GM20431 (cell line): ENCODE measurements around the gene CCR5AS.
"Not testable (repeated sequence)": the region's sequence is repeated elsewhere in the genome, so short reads cannot be mapped to it uniquely, and the experiment has no call there.

ENCODE experiments used
- in situ Hi-C: fragments of 300-500 bp; cut with MseI, MboI; formaldehyde crosslinking; loops from one replicate; pipeline ENCODE4 v1.15.0; 2020; ENCODE audit warnings: low sequenced_read_pairs; ENCODE audit not compliant: unreplicated experiment

CCR5AS gene

DNA sequence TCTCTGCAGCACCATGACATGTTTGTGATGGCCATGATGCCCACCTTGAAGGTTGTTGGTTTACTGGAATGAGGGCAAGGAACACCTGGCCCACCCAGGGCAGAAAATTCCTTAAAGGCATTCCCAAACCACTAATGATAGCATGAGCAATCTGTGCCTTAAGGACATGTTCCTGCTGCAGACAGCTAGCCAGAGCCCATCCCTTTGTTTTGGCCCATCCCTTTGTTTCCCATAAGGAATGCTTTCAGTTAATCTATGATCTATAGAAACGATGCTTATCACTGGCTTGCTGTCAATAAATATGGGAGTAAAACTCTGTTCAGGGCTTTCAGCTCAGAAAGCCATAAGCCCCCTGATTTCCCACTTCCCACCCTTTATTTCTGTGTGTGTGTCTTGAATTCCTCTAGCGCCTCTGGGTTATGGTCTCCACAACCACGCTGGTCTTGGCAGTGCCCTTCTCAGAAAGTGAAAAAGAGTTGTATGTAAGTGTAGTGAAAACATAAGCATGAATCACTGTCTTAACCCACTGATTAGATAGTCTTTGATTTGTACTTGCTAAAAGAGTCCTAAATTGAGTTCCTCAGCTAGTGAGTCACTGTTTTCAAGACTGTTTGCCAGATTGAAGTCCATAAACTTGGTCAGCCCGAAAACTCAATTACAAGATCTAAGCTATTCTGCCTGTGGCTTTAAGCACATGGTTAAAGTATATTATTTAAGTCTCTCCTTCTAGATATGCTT is 72.0 kb downstream of the CCR5AS start:
- in situ Hi-C loops, result no loop called here

- in situ Hi-C loops, result not testable (repeated sequence)
Observed at GRCh38 chr3:46330676-46331075, 76.2 kb downstream of the CCR5AS start.

DNA sequence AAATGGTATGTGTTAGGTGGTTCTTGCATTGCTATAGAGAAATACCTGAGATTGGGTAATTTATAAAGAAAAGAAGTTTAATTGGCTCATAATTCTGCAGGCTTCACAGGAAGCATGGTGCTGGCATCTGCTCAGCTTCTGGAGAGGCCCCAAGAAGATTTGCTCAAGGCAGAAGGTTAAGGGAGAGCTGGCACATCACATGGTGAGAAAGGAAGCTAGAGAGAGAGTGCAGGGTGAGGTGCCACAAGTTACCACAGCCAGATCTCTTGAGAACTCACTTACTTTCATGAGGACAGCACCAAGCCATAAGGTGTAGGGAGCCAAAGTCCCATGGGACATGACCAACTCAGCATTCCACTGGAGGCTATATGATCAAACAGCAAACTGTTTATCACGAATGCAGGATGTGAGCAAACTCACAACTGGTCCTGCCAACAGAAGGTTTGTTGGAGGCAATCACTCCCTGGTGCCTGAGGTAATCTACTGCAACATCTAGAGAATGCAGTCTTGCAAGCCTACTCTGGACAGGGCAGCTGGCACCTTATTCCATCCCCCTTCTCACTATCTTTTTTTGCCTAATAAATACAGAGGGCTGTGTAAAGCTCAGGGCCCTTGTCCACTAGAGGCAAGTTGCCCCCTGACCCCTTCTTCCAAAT is 81.1 kb downstream of the CCR5AS start:
- in situ Hi-C loops, result no loop called here

DNA sequence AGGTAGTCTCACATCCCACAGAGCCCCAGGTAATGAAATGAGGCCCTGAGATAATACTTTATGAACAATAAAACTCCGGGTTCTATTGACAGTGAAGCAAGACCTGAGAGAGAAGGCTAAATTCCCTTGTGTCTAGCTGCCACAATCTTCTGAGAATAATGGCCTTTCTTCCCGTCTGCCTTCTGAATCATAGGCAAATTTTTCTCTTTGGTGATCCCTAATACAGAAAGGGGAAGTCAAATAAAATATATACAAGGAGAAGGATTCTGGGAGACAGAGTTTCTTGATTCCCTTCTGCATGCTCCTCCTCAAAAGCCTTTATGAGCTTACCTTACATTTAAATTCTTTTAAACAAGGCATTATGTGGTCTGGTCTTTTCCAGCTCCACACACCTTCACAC is 82.8 kb downstream of the CCR5AS start:
- in situ Hi-C loops, result no loop called here

GRCh38 chr3:46321461-46322104 is 85.3 kb downstream of the CCR5AS start:
- in situ Hi-C loops, result no loop called here

GRCh38 chr3:46318207-46318927 is 88.5 kb downstream of the CCR5AS start:
- in situ Hi-C loops, result no loop called here

- in situ Hi-C loops, result no loop called here
Observed at GRCh38 chr3:46316206-46316605, 90.7 kb downstream of the CCR5AS start.

DNA sequence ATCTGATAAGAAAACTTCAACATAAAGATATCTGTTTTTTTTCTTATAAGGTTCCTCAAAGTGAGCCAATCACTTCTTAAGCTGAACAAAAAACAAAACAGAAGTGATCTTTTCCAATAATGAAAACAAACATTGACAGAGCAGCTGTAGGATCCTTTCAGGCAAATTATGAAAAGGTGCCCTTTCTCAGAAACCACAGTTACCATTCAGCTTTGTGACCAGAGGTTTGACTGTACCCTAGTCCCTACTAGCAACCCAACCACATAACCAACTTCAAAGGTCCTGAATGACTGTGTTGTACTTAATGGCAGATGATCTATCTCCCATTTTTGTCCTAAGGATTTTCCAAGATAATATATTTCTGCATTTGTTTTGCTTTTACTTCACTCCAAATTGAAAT is 92.3 kb downstream of the CCR5AS start:
- in situ Hi-C loops, result no loop called here
